HepG2 (cell line): ENCODE data around the gene NPDC1. TPM values are rescaled to one million over a fixed set of nuclear protein-coding genes. Genes with fewer than 3 reads are reported as not detected.
A peak's percentile ranks its signal among the peaks of the same experiment; 100 is the strongest.

Experiments used
- BCL6 ChIP-seq: IDR thresholded peaks from 2 replicates; pipeline ENCODE4 v1.6.1; 2016; ENCODE audit warnings: missing genetic modification reagents, missing compliant biosample characterization
- CTCF ChIP-seq: sonication (generic); formaldehyde crosslinking; IDR thresholded peaks from 2 replicates; pipeline ENCODE4 v1.5.0; 2020; ENCODE audit warnings: mild to moderate bottlenecking, missing genetic modification reagents, moderate library complexity
- DRAP1 ChIP-seq: IDR thresholded peaks from 2 replicates; pipeline ENCODE4 v1.6.1; 2016; ENCODE audit warnings: missing genetic modification reagents, missing compliant biosample characterization
- EZH2 ChIP-seq: conservative IDR thresholded peaks from 2 replicates; pipeline ENCODE4 v1.6.1; 2012; ENCODE audit warnings: mild to moderate bottlenecking, low read depth, low read length, moderate library complexity
- FOXJ3 ChIP-seq: sonication (generic); formaldehyde crosslinking; IDR thresholded peaks from 2 replicates; pipeline ENCODE4 v1.4.0; 2020; ENCODE audit warnings: missing genetic modification reagents, mild to moderate bottlenecking, borderline replicate concordance
- GABPB1 ChIP-seq: IDR thresholded peaks from 2 replicates; pipeline ENCODE4 v1.6.1; 2016; ENCODE audit warnings: mild to moderate bottlenecking, missing genetic modification reagents, moderate library complexity, missing compliant biosample characterization
- KAT7 ChIP-seq: IDR thresholded peaks from 2 replicates; pipeline ENCODE4 v1.6.1; 2018; ENCODE audit warnings: borderline replicate concordance, missing compliant biosample characterization
- SNAPC2 ChIP-seq: sonication (generic); formaldehyde crosslinking; IDR thresholded peaks from 2 replicates; pipeline ENCODE4 v1.8.1; 2022; ENCODE audit warnings: mild to moderate bottlenecking, missing genetic modification reagents
- SRF ChIP-seq: IDR thresholded peaks from 2 replicates; pipeline ENCODE4 v1.6.1; 2011; ENCODE audit warnings: mild to moderate bottlenecking, low read depth, low read length, moderate library complexity
- TFAP4 ChIP-seq: sonication (generic); IDR thresholded peaks from 2 replicates; pipeline ENCODE4 v1.6.1; 2016; ENCODE audit warnings: low read depth, borderline replicate concordance
- ZBTB34 ChIP-seq: sonication (generic); formaldehyde crosslinking; IDR thresholded peaks from 2 replicates; pipeline ENCODE4 v1.8.0; 2022; ENCODE audit warnings: mild to moderate bottlenecking, missing genetic modification reagents
- ZMYM3 ChIP-seq: sonication (generic); formaldehyde crosslinking; IDR thresholded peaks from 2 replicates; pipeline ENCODE4 v1.5.1; 2020; ENCODE audit warnings: mild to moderate bottlenecking, missing genetic modification reagents
- ZNF12 ChIP-seq: sonication (generic); formaldehyde crosslinking; IDR thresholded peaks from 2 replicates; pipeline ENCODE4 v1.5.0; 2020; ENCODE audit warnings: missing genetic modification reagents
- ZNF282 ChIP-seq: fragments of 450-650 bp; IDR thresholded peaks from 2 replicates; pipeline ENCODE4 v1.6.1; 2018; ENCODE audit not compliant: partially characterized antibody
- ZNF34 ChIP-seq: sonication (generic); formaldehyde crosslinking; IDR thresholded peaks from 2 replicates; pipeline ENCODE4 v1.4.0; 2020; ENCODE audit warnings: mild to moderate bottlenecking, missing genetic modification reagents, borderline replicate concordance
- ZNF451 ChIP-seq: sonication (generic); formaldehyde crosslinking; IDR thresholded peaks from 2 replicates; pipeline ENCODE4 v1.5.0; 2020; ENCODE audit warnings: mild to moderate bottlenecking, missing genetic modification reagents
- ZNF687 ChIP-seq: sonication (generic); formaldehyde crosslinking; IDR thresholded peaks from 2 replicates; pipeline ENCODE4 v1.5.1; 2020; ENCODE audit warnings: mild to moderate bottlenecking, missing genetic modification reagents, moderate library complexity
- ZNF891 ChIP-seq: sonication (generic); formaldehyde crosslinking; IDR thresholded peaks from 2 replicates; pipeline ENCODE4 v1.5.0; 2020; ENCODE audit warnings: mild to moderate bottlenecking, missing genetic modification reagents
- ZSCAN5A ChIP-seq: sonication (generic); formaldehyde crosslinking; IDR thresholded peaks from 2 replicates; pipeline ENCODE4 v1.8.0; 2022; ENCODE audit warnings: mild to moderate bottlenecking, missing genetic modification reagents, borderline replicate concordance
- polyA plus RNA-seq, 8 experiments: library from polyadenylated mRNA; depleted of rRNA in 3 of 8; stranded (reverse) in 7 of 8; unstranded in 1 of 8; fragments of >200 nt; fragmentation: Illumina TruSeq in 4 of 8; extraction: Trizol in 4 of 8; gene quantifications; 2 replicates each; pipeline versions ENCODE4 v1.2.1 to v1.2.3, GENCODE V29; 2011 to 2016; ENCODE audit warnings: low read depth in 4 of 8, missing spikeins in 1 of 8, mixed read lengths in 1 of 8; ENCODE audit not compliant: insufficient read depth in 1 of 8
- total RNA-seq, 5 experiments: library from RNA; depleted of rRNA; stranded (reverse); fragments of >200 nt; fragmentation: Illumina TruSeq; extraction: Trizol; gene quantifications; 2 replicates each; pipeline ENCODE4 v1.2.3, GENCODE V29; 2016; ENCODE audit warnings: low read depth in 1 of 5

The NPDC1 gene
- total and polyA plus RNA-seq, 2 of the 13 experiments (the other 11 are each of a cell fraction or from before 2014, with no cell fraction given), result 0.84 to 5.4 TPM

GRCh38 chr9:137046088-137046787 is at the start of gene NPDC1 (continued):
- TF ChIP-seq CTCF (CRISPR knock-in tag), result peak; percentile 93
- peak; percentile 79 for TF ChIP-seq ZNF687 (CRISPR knock-in tag)
- TF ChIP-seq KAT7 (CRISPR knock-in tag), result no peak
- no peak for TF ChIP-seq ZBTB34 (CRISPR knock-in tag)
- 0 out of 2 replicates have a peak, but pooled peaks have one; percentile 40 for TF ChIP-seq ZNF12 (CRISPR knock-in tag)
- TF ChIP-seq ZNF34 (CRISPR knock-in tag), result peak; percentile 94; the same call in 1 of the 2 replicates
- peak; percentile 83; the same call in 1 of the 2 replicates for TF ChIP-seq ZNF451 (CRISPR knock-in tag)
- TF ChIP-seq SRF, result no peak; the same call in 1 of the 2 replicates
- TF ChIP-seq GABPB1 (CRISPR knock-in tag), result peak; percentile 63; the same call in 1 of the 2 replicates
- TF ChIP-seq DRAP1 (CRISPR knock-in tag), result 0 out of 2 replicates have a peak, but pooled peaks have one; percentile 23
- TF ChIP-seq ZSCAN5A, result peak; percentile 74; the same call in 1 of the 2 replicates
- TF ChIP-seq FOXJ3, result 0 out of 2 replicates have a peak, but pooled peaks have one; percentile 21
- TF ChIP-seq ZMYM3 (CRISPR knock-in tag), result no peak
- peak; percentile 64; the same call in 1 of the 2 replicates for TF ChIP-seq TFAP4
- TF ChIP-seq ZNF891 (CRISPR knock-in tag), result peak; percentile 67; the same call in 1 of the 2 replicates
- TF ChIP-seq ZNF282, result no peak
- TF ChIP-seq EZH2, result no peak
- peak; percentile 60; the same call in 1 of the 2 replicates for TF ChIP-seq BCL6 (CRISPR knock-in tag)
- 0 out of 2 replicates have a peak, but pooled peaks have one; percentile 45 for TF ChIP-seq SNAPC2 (CRISPR knock-in tag)
